Measurements from ENCODE around the gene MRPS22.
A peak's percentile ranks its signal among the peaks of the same experiment; 100 is the strongest.

Gene MRPS22

DNA sequence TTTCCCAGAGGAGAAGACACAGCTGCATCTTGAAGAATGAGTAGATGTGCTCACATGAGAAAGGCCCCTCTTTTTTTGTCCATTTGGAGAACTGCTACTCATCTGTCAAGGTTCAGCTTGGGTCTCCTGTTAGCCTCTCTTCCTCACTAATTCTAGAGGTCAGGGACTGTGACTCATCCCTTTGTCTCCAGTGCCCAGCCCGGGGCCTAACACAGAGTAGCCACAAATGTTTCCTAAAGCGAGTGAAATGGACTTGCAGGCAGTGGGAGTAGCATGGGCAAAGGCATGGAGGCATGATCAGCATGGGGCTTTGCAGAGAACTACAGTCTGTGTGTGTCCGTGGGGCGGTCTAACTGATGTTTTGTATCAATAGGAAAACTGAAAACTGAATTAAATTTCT is 33.9 kb upstream of the MRPS22 start:
- no peak overlapping the region for H3K4me3 ChIP-seq (ENCODE audit: low read depth, low read length)
- TF ChIP-seq, protein P1, sequence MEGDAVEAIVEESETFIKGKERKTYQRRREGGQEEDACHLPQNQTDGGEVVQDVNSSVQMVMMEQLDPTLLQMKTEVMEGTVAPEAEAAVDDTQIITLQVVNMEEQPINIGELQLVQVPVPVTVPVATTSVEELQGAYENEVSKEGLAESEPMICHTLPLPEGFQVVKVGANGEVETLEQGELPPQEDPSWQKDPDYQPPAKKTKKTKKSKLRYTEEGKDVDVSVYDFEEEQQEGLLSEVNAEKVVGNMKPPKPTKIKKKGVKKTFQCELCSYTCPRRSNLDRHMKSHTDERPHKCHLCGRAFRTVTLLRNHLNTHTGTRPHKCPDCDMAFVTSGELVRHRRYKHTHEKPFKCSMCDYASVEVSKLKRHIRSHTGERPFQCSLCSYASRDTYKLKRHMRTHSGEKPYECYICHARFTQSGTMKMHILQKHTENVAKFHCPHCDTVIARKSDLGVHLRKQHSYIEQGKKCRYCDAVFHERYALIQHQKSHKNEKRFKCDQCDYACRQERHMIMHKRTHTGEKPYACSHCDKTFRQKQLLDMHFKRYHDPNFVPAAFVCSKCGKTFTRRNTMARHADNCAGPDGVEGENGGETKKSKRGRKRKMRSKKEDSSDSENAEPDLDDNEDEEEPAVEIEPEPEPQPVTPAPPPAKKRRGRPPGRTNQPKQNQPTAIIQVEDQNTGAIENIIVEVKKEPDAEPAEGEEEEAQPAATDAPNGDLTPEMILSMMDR (IDR thresholded peaks at IDR 0.05; ENCODE audit: low read depth, low read length): no peak
- in situ Hi-C loops (cut with HindIII; ENCODE audit: low sequenced_read_pairs): loop anchor here (25.0 kb wide), 1 partner anchor 198 kb away; no protein-coding TSS in a partner anchor
- DNase-seq (ENCODE audit: low read depth, low spot score): peak; percentile 63

DNA sequence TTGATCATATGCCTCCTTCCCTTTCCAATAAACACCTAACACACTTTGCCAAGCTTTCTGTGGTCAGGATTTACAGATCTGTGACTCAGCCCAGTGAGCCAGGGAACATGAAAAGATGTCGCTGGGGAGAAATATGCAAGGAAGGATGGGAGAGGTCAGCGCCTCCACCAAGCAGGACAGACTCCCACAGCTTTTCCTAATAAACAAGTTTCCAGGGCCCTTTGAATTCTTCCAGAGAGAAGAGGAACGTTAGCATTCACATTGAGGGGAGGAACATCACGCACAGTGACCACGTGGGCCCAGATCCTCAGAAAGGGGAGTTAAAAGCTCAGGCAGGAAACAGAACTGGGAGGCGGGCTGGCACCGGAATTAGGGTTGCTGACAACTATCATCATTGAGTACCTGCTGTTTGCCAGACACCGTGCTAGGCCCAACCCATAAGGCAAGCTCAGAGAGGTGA is 33.3 kb upstream of the MRPS22 start:
- TF ChIP-seq, protein P1 (IDR thresholded peaks at IDR 0.05; ENCODE audit: low read depth, low read length): no peak
- in situ Hi-C loops (cut with HindIII; ENCODE audit: low sequenced_read_pairs): loop anchor here (25.0 kb wide), 1 partner anchor 198 kb away; no protein-coding TSS in a partner anchor
- H3K4me3 ChIP-seq (ENCODE audit: low read depth, low read length): no peak overlapping the region
- peak; percentile 93 for DNase-seq (ENCODE audit: low read depth, low spot score)

DNA sequence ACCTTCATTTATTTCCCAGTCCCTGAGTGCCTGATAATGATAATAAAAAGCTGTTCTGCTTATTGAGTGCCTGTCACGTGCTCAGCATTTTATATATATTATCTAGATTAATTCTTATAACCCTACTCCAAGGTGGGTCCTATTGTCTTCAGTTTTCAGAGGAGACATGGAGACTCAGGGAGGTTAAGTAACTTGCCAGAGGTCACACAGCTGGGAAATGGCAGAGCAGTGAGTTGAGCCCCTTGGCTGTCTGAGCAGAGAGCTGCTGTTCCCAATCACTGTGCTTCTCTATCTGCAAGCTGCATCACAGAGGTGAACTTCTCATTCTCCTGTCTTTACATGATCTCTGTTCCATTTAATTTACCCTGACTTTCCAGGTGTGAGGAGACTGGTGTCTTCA is 32.3 kb upstream of the MRPS22 start:
- H3K4me3 ChIP-seq (ENCODE audit: low read depth, low read length): no peak overlapping the region
- DNase-seq (ENCODE audit: low read depth, low spot score): no peak
- TF ChIP-seq, protein P1 (IDR thresholded peaks at IDR 0.05; ENCODE audit: low read depth, low read length): no peak
- in situ Hi-C loops (cut with HindIII; ENCODE audit: low sequenced_read_pairs): loop anchor here (25.0 kb wide), 1 partner anchor 199 kb away; no protein-coding TSS in a partner anchor

DNA sequence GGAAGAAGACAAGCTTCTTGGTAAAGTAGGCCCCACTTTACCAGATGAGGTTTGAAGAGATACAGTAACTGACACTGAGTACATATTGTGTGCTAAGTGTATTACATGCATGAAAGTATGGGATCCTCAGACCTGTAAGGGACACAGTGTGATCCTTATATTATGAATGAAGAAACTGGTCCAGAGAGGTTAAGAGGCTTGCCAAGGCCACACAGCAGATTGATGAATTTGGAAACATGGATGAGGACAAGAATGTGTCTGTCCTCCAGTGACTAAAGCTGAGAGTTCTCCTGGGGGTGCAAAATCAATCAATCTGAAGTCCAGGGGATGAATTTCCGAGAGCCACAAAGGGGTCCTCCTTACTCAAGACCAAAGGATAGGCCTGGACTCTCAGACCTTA is 31.4 kb upstream of the MRPS22 start:
- in situ Hi-C loops (cut with HindIII; ENCODE audit: low sequenced_read_pairs): loop anchor here (25.0 kb wide), 1 partner anchor 200 kb away; no protein-coding TSS in a partner anchor
- no peak for DNase-seq (ENCODE audit: low read depth, low spot score)
- no peak overlapping the region for H3K4me3 ChIP-seq (ENCODE audit: low read depth, low read length)
- TF ChIP-seq, protein P1 (IDR thresholded peaks at IDR 0.05; ENCODE audit: low read depth, low read length): no peak

DNA sequence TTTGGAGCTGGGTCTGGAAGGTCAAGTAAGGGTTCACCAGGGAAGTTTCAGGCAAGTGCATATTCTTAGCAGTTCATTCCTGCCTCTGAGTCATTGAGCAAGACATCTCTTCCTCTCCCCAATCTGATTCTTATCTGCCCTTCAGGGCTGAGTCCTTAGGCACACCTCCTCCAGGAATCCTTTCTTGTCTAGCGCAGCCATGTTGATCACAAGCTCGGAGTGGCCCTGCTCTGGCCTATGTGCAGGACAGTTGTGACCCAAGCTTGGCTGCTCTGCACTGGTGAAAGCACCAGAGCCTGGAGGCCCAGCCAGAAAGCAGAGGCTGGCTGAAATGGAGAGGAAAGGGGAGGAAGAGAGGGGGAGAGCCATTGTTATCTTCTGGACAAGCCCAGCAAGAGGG is 30.9 kb upstream of the MRPS22 start:
- H3K4me3 ChIP-seq (ENCODE audit: low read depth, low read length): no peak overlapping the region
- TF ChIP-seq, protein P1 (IDR thresholded peaks at IDR 0.05; ENCODE audit: low read depth, low read length): no peak
- DNase-seq (ENCODE audit: low read depth, low spot score): no peak
- in situ Hi-C loops (cut with HindIII; ENCODE audit: low sequenced_read_pairs): loop anchor here (25.0 kb wide), 1 partner anchor 201 kb away; no protein-coding TSS in a partner anchor

DNA sequence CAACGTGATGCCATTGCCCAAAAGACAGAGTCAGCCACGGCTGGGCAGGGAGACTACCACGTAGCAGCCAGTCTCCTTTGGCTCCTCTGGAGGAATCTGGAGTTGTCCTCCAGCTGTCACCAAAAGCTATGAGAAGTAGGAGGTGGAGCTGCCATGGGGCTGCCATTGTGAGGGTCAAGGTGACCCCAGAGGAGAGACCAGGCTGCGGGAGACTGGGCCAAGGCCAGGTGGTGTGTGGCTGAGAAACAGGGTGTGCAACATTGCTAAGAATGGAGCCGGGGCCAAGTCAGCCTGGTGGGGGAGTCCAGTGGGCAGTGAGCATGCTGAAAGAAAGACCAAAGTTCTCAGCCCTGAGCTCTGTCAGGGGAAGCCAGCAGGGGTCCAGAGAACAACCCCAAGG is 29.9 kb upstream of the MRPS22 start:
- H3K4me3 ChIP-seq (ENCODE audit: low read depth, low read length): no peak overlapping the region
- no peak for DNase-seq (ENCODE audit: low read depth, low spot score)
- in situ Hi-C loops (cut with HindIII; ENCODE audit: low sequenced_read_pairs): loop anchor here (25.0 kb wide), 1 partner anchor 202 kb away; no protein-coding TSS in a partner anchor
- TF ChIP-seq, protein P1 (IDR thresholded peaks at IDR 0.05; ENCODE audit: low read depth, low read length): no peak

Measured in astrocyte of the spinal cord (primary cell).